Measurements from ENCODE around the gene TGIF1. TPM values are rescaled to one million over a fixed set of nuclear protein-coding genes. Genes with fewer than 3 reads are reported as not detected.

TGIF1 gene
- total RNA-seq, 1 donor from 2014 or later, result 261 TPM

DNA sequence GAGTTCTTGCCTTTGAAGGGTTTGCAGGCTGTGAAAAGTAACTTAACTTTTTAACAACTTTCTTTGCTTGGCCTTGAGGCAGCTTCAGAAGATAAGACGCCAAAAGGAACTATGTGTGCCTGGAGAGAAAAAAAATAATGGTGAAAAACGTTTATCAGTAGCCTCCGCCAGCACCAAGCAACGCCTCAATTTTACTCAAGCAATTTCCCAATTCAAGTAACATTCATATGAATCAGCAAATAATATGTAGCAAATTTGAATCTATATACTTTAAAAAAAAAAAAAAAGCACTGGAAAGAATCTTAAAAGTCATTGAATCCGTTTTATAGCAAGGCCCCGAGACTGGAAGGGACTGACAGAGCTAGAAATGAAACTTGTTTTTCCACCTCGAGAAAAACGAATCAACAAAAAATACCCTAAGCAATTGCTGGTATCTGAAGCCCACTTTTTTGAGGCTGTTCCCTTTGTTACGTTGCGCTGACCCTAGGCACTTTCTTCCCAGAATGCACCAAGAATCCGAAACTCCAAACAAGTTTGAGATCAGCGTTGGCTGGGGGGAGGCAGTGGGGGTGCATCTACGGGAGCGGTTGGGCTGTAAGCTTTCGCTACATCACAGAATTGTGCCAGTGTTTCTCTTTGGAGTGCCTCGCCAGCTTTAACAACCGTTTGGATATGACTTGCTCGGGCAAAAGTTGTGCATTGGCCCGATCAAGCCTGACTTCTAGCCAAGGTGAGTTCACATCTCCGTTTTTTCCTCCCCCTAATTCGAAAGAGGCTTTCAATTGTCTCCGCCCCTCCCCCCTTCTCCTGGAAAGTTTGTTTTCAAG, 2.7 kb upstream of the TGIF1 start:
- Histone ChIP-seq H3K36me3 (no peaks in the 10 kb centered on the region), H3K4me3 (peak overlapping the region; percentile 81), H3F3A (ENCODE audit: low read depth) (peaks cover 54% of the 10 kb centered on the region), H3K9me3 (ENCODE audit: low read depth) (no peaks in the 10 kb centered on the region), H2AFZ (replicated peaks) (peak overlapping the region; percentile 35), H3K4me1 (peaks cover 18% of the 10 kb centered on the region), H4K20me1 (ENCODE audit: low read depth) (peaks cover 27% of the 10 kb centered on the region), H3K79me2 (ENCODE audit: low read depth) (peaks cover 53% of the 10 kb centered on the region), H3K9ac (peak overlapping the region; percentile 15), H3K27me3 (no peaks in the 10 kb centered on the region), H3K27ac (peak overlapping the region; percentile 98), H3K4me2 (peak overlapping the region; percentile 96)
- peaks cover 3% of the 10 kb centered on the region for H3K36me3 Mint-ChIP-seq
- H3K9me3 Mint-ChIP-seq, result no peaks in the 10 kb centered on the region
- TF ChIP-seq EZH2 (IDR thresholded peaks at IDR 0.05) (no peak), EZH2phosphoT487 (IDR thresholded peaks at IDR 0.05) (no peak)
- TF ChIP-seq, protein P1, sequence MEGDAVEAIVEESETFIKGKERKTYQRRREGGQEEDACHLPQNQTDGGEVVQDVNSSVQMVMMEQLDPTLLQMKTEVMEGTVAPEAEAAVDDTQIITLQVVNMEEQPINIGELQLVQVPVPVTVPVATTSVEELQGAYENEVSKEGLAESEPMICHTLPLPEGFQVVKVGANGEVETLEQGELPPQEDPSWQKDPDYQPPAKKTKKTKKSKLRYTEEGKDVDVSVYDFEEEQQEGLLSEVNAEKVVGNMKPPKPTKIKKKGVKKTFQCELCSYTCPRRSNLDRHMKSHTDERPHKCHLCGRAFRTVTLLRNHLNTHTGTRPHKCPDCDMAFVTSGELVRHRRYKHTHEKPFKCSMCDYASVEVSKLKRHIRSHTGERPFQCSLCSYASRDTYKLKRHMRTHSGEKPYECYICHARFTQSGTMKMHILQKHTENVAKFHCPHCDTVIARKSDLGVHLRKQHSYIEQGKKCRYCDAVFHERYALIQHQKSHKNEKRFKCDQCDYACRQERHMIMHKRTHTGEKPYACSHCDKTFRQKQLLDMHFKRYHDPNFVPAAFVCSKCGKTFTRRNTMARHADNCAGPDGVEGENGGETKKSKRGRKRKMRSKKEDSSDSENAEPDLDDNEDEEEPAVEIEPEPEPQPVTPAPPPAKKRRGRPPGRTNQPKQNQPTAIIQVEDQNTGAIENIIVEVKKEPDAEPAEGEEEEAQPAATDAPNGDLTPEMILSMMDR (IDR thresholded peaks at IDR 0.05), result no peak
- DNase-seq (ENCODE audit: low spot score), result peak; percentile 75
- peak overlapping the region; percentile 100 for H3K27ac Mint-ChIP-seq
- peak overlapping the region; percentile 95 for H3K4me3 Mint-ChIP-seq
- H3K27me3 Mint-ChIP-seq (ENCODE audit: insufficient read depth, low read depth), result peaks cover 14% of the 10 kb centered on the region
- H3K4me1 Mint-ChIP-seq, result peaks cover 31% of the 10 kb centered on the region

DNA sequence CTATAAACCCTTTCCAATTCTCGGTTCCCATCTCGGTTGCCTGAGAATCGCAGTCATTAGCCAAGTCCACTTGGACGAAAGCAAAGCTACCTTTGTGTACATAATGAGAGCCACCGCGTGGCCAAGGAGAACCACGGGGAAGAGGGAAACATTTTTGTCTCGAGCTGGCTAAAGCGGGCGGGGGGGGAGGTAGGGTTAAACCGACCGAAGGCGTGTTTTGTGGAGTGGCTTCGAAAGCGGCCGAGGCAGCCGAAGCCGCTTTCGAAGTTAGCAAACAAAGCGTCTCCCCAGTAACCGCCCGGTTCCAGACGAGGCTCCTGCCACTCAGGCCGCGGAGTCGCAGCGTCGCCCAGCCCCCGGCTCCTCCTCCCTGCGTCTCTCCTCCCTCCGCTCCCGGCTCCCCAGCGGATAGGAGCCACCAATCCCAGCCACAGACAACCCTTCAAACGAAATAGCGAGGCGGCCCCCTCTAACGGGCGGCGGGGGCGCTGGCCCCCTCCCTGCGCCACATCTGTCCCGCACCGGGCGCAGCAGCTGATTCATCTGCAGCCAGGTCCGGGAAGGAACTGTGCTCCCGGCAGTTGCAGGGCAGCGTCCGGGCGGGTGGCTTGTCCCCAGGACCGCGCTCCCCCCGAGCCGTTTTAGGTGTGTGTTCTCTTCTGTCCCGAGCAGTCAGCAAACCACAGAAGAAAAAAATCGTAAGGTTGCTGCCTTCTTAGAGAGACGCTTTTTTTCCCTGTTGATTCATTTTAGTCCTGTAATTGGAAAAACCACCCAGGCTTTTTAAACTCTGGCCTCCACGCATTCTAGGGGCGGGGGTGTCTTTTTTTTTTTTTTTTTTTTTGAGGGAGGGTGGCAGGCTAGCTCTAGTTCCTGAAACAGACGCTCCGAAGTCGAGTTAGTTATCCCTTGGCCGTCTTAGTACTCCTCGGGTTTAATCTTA, 1.8 kb upstream of the TGIF1 start:
- peaks cover 18% of the 10 kb centered on the region for H3K4me1 ChIP-seq
- H3K4me2 ChIP-seq, result peak overlapping the region; percentile 96
- peaks cover 62% of the 10 kb centered on the region for H3K79me2 ChIP-seq (ENCODE audit: low read depth)
- H2AFZ ChIP-seq (replicated peaks), result peak overlapping the region; percentile 35
- peak overlapping the region; percentile 15 for H3K9ac ChIP-seq
- peaks cover 36% of the 10 kb centered on the region for H4K20me1 ChIP-seq (ENCODE audit: low read depth)
- no peaks in the 10 kb centered on the region for H3K36me3 ChIP-seq
- H3K9me3 ChIP-seq (ENCODE audit: low read depth), result no peaks in the 10 kb centered on the region
- Mint-ChIP-seq H3K27ac (peak overlapping the region; percentile 100), H3K9me3 (no peaks in the 10 kb centered on the region), H3K4me3 (peak overlapping the region; percentile 95), H3K4me1 (peaks cover 35% of the 10 kb centered on the region), H3K27me3 (ENCODE audit: insufficient read depth, low read depth) (peaks cover 17% of the 10 kb centered on the region), H3K36me3 (peaks cover 10% of the 10 kb centered on the region)
- TF ChIP-seq EZH2 (IDR thresholded peaks at IDR 0.05), result no peak
- TF ChIP-seq, protein P1 (IDR thresholded peaks at IDR 0.05), result no peak
- TF ChIP-seq EZH2phosphoT487 (IDR thresholded peaks at IDR 0.05), result no peak
- H3K27ac ChIP-seq, result peak overlapping the region; percentile 98
- peak; percentile 99 for DNase-seq (ENCODE audit: low spot score)
- H3K4me3 ChIP-seq, result peak overlapping the region; percentile 81
- H3F3A ChIP-seq (ENCODE audit: low read depth), result peaks cover 63% of the 10 kb centered on the region
- no peaks in the 10 kb centered on the region for H3K27me3 ChIP-seq

DNA sequence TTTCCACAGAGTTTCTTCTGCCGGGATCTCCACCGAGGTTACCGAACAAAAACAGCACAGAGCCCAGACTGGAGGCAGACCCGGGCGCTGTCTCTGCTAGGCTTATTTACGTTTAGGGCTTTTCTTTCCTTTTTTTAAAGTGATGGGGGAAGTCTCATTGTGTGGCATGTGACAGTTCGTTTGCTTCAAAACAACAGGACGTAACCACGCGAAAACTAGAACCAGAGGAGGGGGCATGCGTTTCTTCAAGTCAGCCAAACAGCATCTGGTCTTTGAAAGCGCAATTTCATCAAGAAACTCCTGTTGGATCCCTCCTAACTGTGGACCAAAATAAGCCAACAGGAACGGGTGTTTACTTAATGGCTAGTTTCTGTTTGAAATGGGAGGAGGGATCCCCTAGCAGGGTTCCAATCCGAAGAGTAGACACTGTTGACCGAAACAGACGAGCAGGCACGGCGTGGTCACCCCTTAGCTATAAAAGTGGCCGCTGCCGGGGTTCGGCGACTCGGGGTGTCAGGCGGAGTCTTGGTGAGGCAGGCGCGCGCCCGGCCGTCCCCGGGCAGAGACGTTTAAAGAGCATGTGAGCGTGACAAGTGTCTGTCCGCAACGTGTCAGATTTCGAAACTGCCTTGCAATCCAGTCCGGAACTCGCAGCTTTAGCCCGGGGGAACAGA, 997 bp upstream of the TGIF1 start:
- TF ChIP-seq, protein P1 (IDR thresholded peaks at IDR 0.05), result no peak
- TF ChIP-seq EZH2phosphoT487 (IDR thresholded peaks at IDR 0.05) (no peak), EZH2 (IDR thresholded peaks at IDR 0.05) (no peak)
- Histone ChIP-seq H3K9ac (peak overlapping the region; percentile 1), H3K4me3 (peak overlapping the region; percentile 81), H3K27me3 (no peaks in the 10 kb centered on the region), H3K79me2 (ENCODE audit: low read depth) (peaks cover 70% of the 10 kb centered on the region), H3F3A (ENCODE audit: low read depth) (peaks cover 71% of the 10 kb centered on the region), H3K9me3 (ENCODE audit: low read depth) (no peaks in the 10 kb centered on the region), H3K27ac (peak overlapping the region; percentile 98), H3K36me3 (no peaks in the 10 kb centered on the region), H3K4me1 (peaks cover 18% of the 10 kb centered on the region), H2AFZ (replicated peaks) (no peak overlapping the region), H4K20me1 (ENCODE audit: low read depth) (peaks cover 44% of the 10 kb centered on the region), H3K4me2 (peak overlapping the region; percentile 96)
- Mint-ChIP-seq H3K27ac (peak overlapping the region; percentile 96), H3K4me1 (peaks cover 39% of the 10 kb centered on the region), H3K9me3 (no peaks in the 10 kb centered on the region), H3K36me3 (peaks cover 11% of the 10 kb centered on the region), H3K27me3 (ENCODE audit: insufficient read depth, low read depth) (peaks cover 17% of the 10 kb centered on the region), H3K4me3 (peak overlapping the region; percentile 95)
- peak; percentile 80 for DNase-seq (ENCODE audit: low spot score)
